H1 (cell line): ENCODE measurements around the gene WDR45B. TPM values are rescaled to one million over a fixed set of nuclear protein-coding genes. Genes with fewer than 3 reads are reported as not detected.

ENCODE experiments used
- CTCF ChIA-PET: fragments of 300-600 bp; sonication (Branson Sonifier 250); formaldehyde crosslinking; loops from one replicate; lab custom pipeline; 2021; ENCODE audit not compliant: partially characterized antibody; lab: Charles Lee
- POLR2A ChIA-PET: fragments of 300-600 bp; sonication (Branson Sonifier 250); formaldehyde crosslinking; loops from one replicate; lab custom pipeline; 2021; ENCODE audit warnings: inconsistent platforms; ENCODE audit not compliant: partially characterized antibody; lab: Charles Lee
- DNase-seq, 2 experiments: peaks; one replicate each; pipeline versions ENCODE4 v3.0.0 to v3.0.0-alpha.2; 2010 to 2022; ENCODE audit warnings: low spot score in 2 of 2, low read depth in 1 of 2, mixed read lengths in 1 of 2
- FAIRE-seq: peaks from 2 replicates; lab custom pipeline; 2011; peaks lifted over from hg19 to GRCh38; lab: Jason Lieb, UNC
- H2AFZ ChIP-seq: 2 replicates; pipeline ENCODE4 v1.8.1; 2012; ENCODE audit warnings: low read length, inconsistent platforms
- H2AK5ac ChIP-seq: 2 replicates; pipeline ENCODE4 v1.6.1; 2013; ENCODE audit warnings: low read depth, low read length
- H2BK120ac ChIP-seq: replicated peaks from 2 replicates; pipeline ENCODE3; 2013; ENCODE audit warnings: low read depth, low read length, inconsistent platforms
- H2BK12ac ChIP-seq: 2 replicates; pipeline ENCODE4 v1.6.1; 2013; ENCODE audit warnings: low read depth, low read length
- H2BK15ac ChIP-seq: 2 replicates; pipeline ENCODE4 v1.6.1; 2013; ENCODE audit warnings: low read length
- H2BK20ac ChIP-seq: 2 replicates; pipeline ENCODE4 v1.6.1; 2013; ENCODE audit warnings: low read length
- H2BK5ac ChIP-seq: 2 replicates; pipeline ENCODE4 v1.6.1; 2013; ENCODE audit warnings: low read depth, low read length
- H3K14ac ChIP-seq: 2 replicates; pipeline ENCODE4 v1.6.1; 2013; ENCODE audit warnings: inconsistent platforms; ENCODE audit not compliant: insufficient read length
- H3K18ac ChIP-seq: 2 replicates; pipeline ENCODE4 v1.6.1; 2013; ENCODE audit warnings: low read length; ENCODE audit errors: extremely low read depth
- H3K23ac ChIP-seq: 2 replicates; pipeline ENCODE4 v1.6.1; 2013; ENCODE audit warnings: inconsistent platforms; ENCODE audit not compliant: insufficient read length
- H3K23me2 ChIP-seq: 2 replicates; pipeline ENCODE4 v1.6.1; 2013; ENCODE audit warnings: low read depth, low read length
- H3K27ac ChIP-seq: 2 replicates; pipeline ENCODE4 v1.6.1; 2011; ENCODE audit warnings: low read depth, low read length, inconsistent platforms
- H3K27me3 ChIP-seq, 4 experiments: replicated peaks in 1 of 4; 1 replicate in 1 of 4; 2 replicates in 3 of 4; pipeline versions ENCODE4 v1.6.1 to v1.8.1; 2011 to 2013; ENCODE audit warnings: low read length in 3 of 4, mild to moderate bottlenecking in 3 of 4, inconsistent platforms in 2 of 4, mixed read lengths in 2 of 4, moderate library complexity in 1 of 4; ENCODE audit not compliant: control insufficient read depth in 3 of 4, insufficient read depth in 3 of 4; ENCODE audit errors: extremely low read depth in 1 of 4
- H3K36me3 ChIP-seq, 4 experiments: 2 replicates each; pipeline versions ENCODE4 v1.6.1 to v1.8.1; 2011 to 2013; ENCODE audit warnings: mild to moderate bottlenecking in 4 of 4, low read length in 3 of 4, moderate library complexity in 2 of 4, control low read depth in 1 of 4, inconsistent platforms in 1 of 4; ENCODE audit not compliant: insufficient read depth in 4 of 4, control insufficient read depth in 2 of 4
- H3K4ac ChIP-seq: replicated peaks from 2 replicates; pipeline ENCODE3; 2013; ENCODE audit warnings: low read length, low read depth, mixed read lengths, inconsistent platforms; ENCODE audit not compliant: insufficient read length
- H3K4me1 ChIP-seq, 4 experiments: replicated peaks in 1 of 4; 1 replicate in 1 of 4; 2 replicates in 3 of 4; pipeline versions ENCODE4 v1.6.1 to v1.8.1; 2011 to 2013; ENCODE audit warnings: low read length in 3 of 4, inconsistent platforms in 2 of 4, mixed read lengths in 1 of 4; ENCODE audit not compliant: insufficient read depth in 4 of 4, control insufficient read depth in 3 of 4
- H3K4me2 ChIP-seq, 2 experiments: 2 replicates each; pipeline versions ENCODE4 v1.6.1 to v1.8.1; 2011 to 2013; ENCODE audit warnings: low read depth in 2 of 2, low read length in 2 of 2, control low read depth in 1 of 2, inconsistent platforms in 1 of 2, mild to moderate bottlenecking in 1 of 2; ENCODE audit not compliant: insufficient read depth in 1 of 2
- H3K4me3 ChIP-seq, 4 experiments: fragments of 200-600, 300-600 bp in 1 of 4; sonication (generic), shearing (Covaris generic), sonication (Bioruptor Twin) in 1 of 4; 2 replicates each; pipeline versions ENCODE4 v1.5.1 to v1.8.1; 2011 to 2016; ENCODE audit warnings: low read length in 4 of 4, low read depth in 3 of 4, control low read depth in 2 of 4, inconsistent platforms in 2 of 4, mild to moderate bottlenecking in 2 of 4, mixed read lengths in 1 of 4, moderate library complexity in 1 of 4; ENCODE audit not compliant: insufficient read depth in 2 of 4; ENCODE audit errors: extremely low read depth in 1 of 4
- H3K56ac ChIP-seq: replicated peaks from 2 replicates; pipeline ENCODE3; 2013; ENCODE audit warnings: low read depth, mild to moderate bottlenecking, mixed read lengths, low read length, inconsistent platforms; ENCODE audit not compliant: insufficient read length
- H3K79me1 ChIP-seq: 2 replicates; pipeline ENCODE4 v1.6.1; 2013; ENCODE audit warnings: low read depth, low read length, control low read depth
- H3K79me2 ChIP-seq, 2 experiments: 2 replicates each; pipeline versions ENCODE4 v1.6.1 to v1.8.1; 2012 to 2013; ENCODE audit warnings: low read length in 2 of 2, mild to moderate bottlenecking in 2 of 2, inconsistent platforms in 1 of 2; ENCODE audit not compliant: insufficient read depth in 2 of 2, control insufficient read depth in 1 of 2
- H3K9ac ChIP-seq, 4 experiments: replicated peaks in 1 of 4; 1 replicate in 1 of 4; 2 replicates in 3 of 4; pipeline versions ENCODE4 v1.6.1 to v1.8.1; 2011 to 2013; ENCODE audit warnings: low read depth in 3 of 4, low read length in 3 of 4, control low read depth in 2 of 4, mild to moderate bottlenecking in 2 of 4, moderate library complexity in 2 of 4, inconsistent platforms in 1 of 4; ENCODE audit errors: extremely low read depth in 1 of 4
- H3K9me3 ChIP-seq, 2 experiments: 2 replicates each; pipeline versions ENCODE4 v1.6.1 to v1.8.1; 2012 to 2013; ENCODE audit warnings: mild to moderate bottlenecking in 2 of 2, moderate library complexity in 2 of 2, control low read depth in 1 of 2, inconsistent platforms in 1 of 2, low read depth in 1 of 2, low read length in 1 of 2, mixed read lengths in 1 of 2; ENCODE audit not compliant: insufficient read depth in 2 of 2
- H4K20me1 ChIP-seq, 2 experiments: replicated peaks in 1 of 2; 2 replicates each; pipeline versions ENCODE3 to v1.8.1; 2011 to 2013; ENCODE audit warnings: inconsistent platforms in 2 of 2, low read length in 2 of 2, mild to moderate bottlenecking in 1 of 2; ENCODE audit not compliant: insufficient read depth in 2 of 2, control insufficient read depth in 1 of 2
- H4K5ac ChIP-seq: 2 replicates; pipeline ENCODE4 v1.6.1; 2013; ENCODE audit warnings: low read length, low read depth, mixed read lengths, inconsistent platforms; ENCODE audit not compliant: insufficient read length
- H4K8ac ChIP-seq: 2 replicates; pipeline ENCODE4 v1.8.0; 2013; ENCODE audit warnings: mild to moderate bottlenecking, moderate library complexity, low read length, inconsistent platforms; ENCODE audit not compliant: insufficient read depth; ENCODE audit errors: extremely low read depth
- H4K91ac ChIP-seq: replicated peaks from 2 replicates; pipeline ENCODE3; 2013; ENCODE audit warnings: low read length, mixed read lengths, inconsistent platforms; ENCODE audit not compliant: insufficient read length
- SAP30 ChIP-seq: fragments of 300-600 bp; sonication (generic); IDR thresholded peaks from 2 replicates; pipeline ENCODE4 v1.7.1; 2012; ENCODE audit warnings: low read length, moderate library complexity, mild to moderate bottlenecking, inconsistent platforms; ENCODE audit not compliant: insufficient read depth, insufficient replicate concordance
- YY1 ChIP-seq: IDR thresholded peaks from 2 replicates; pipeline ENCODE4 v1.6.1; 2011; ENCODE audit warnings: low read depth, mild to moderate bottlenecking, low read length
- WGBS, 2 experiments: shearing (Covaris generic) in 1 of 2; methylation state at CpG; one replicate each; pipeline versions ENCODE4 v1.1.6 to v1.1.7; 2013 to 2015; ENCODE audit warnings: low lambda C conversion rate in 2 of 2, mixed read lengths in 2 of 2, inconsistent platforms in 1 of 2, low coverage in 1 of 2, missing lambda C conversion rate in 1 of 2; ENCODE audit not compliant: insufficient replicate concordance in 2 of 2, insufficient coverage in 1 of 2, insufficient read length in 1 of 2; ENCODE audit errors: extremely low coverage in 1 of 2, missing lambda C conversion rate in 1 of 2; 5-methylcytosine and 5-hydroxymethylcytosine counted together
- polyA plus RNA-seq, 7 experiments: library from polyadenylated mRNA; depleted of rRNA in 3 of 7; stranded (reverse) in 5 of 7; unstranded in 2 of 7; fragments of >200 nt in 5 of 7; fragments of 200-250 nt in 2 of 7; gene quantifications; 1 replicate in 5 of 7; 2 replicates in 1 of 7; 4 replicates in 1 of 7; pipeline versions ENCODE4 v1.2.1 to v1.2.3, GENCODE V29; 2011 to 2013; ENCODE audit warnings: missing spikeins in 2 of 7, mixed read lengths in 2 of 7
- total RNA-seq: library from RNA; stranded (reverse); fragmentation: NEBNext Ultra II Directional; extraction: Animal tissue kit (Norgen Biotek cat#: 25700); gene quantifications from 2 replicates; pipeline ENCODE4 v1.2.1, GENCODE V29; 2021

The WDR45B gene
- total and polyA plus RNA-seq, 2 of the 8 experiments (the other 6 are each of a cell fraction or from before 2014, with no cell fraction given) = 82.0 to 100 TPM

GRCh38 chr17:82684228-82684841 lies 36.1 kb upstream of the WDR45B start:
- H3K79me2 ChIP-seq = no peaks in the 10 kb centered on the region
- H3K27ac ChIP-seq = no peak overlapping the region
- H3K4me3 ChIP-seq = no peak overlapping the region
- peaks cover 2% of the 10 kb centered on the region in 2 experiments; a peak in 2 of 4 replicates for H3K9me3 ChIP-seq
- TF ChIP-seq SAP30 = no peak
- no peak for TF ChIP-seq YY1
- TF ChIP-seq, all 59 proteins: peak for 0
- Histone ChIP-seq H3K79me1 (no peaks in the 10 kb centered on the region), H2BK5ac (no peak overlapping the region), H2AFZ (no peak overlapping the region), H4K20me1 (peaks cover 0 to 3% of the 10 kb centered on the region in 2 experiments), H2BK120ac (no peak overlapping the region), H3K23me2 (no peaks in the 10 kb centered on the region), H4K91ac (no peak overlapping the region), H3K9ac (no peak overlapping the region), H4K5ac (no peak overlapping the region), H2BK12ac (no peak overlapping the region), H3K4ac (no peak overlapping the region), H2BK15ac (no peak overlapping the region), H4K8ac (no peak overlapping the region), H2AK5ac (no peak overlapping the region), H3K18ac (no peak overlapping the region), H3K36me3 (no peaks in the 10 kb centered on the region), H3K27me3 (no peaks in the 10 kb centered on the region; a peak in 1 of 7 replicates), H3K56ac (no peak overlapping the region), H3K4me2 (no peak overlapping the region), H3K23ac (no peak overlapping the region), H2BK20ac (no peak overlapping the region), H3K4me1 (no peaks in the 10 kb centered on the region; a peak in 1 of 7 replicates), H3K14ac (no peak overlapping the region)
- 87% methylated on average over 13 of the region's 13 CpGs; no CpG with 5 or more reads in 1 of the 2 experiments for WGBS, 2 experiments
- FAIRE-seq (no peak), DNase-seq (no peak)
- CTCF ChIA-PET = interaction anchor here (1.2 to 1.5 kb wide), 2 partner anchors 27 to 82 kb away, joined by 3 to 4 read pairs; no protein-coding TSS in a partner anchor
- POLR2A ChIA-PET = interaction anchor here (0.7 kb wide), 1 partner anchor 20 kb away, joined by 3 read pairs; no protein-coding TSS in a partner anchor
